GM12878 (cell line): ENCODE results near the gene HEPACAM.

Source experiments
- ATF7 ChIP-seq: fragments of 450-650 bp; IDR thresholded peaks from 2 replicates; pipeline ENCODE4 v1.6.1; 2016; ENCODE audit warnings: low read depth, mild to moderate bottlenecking
- CEBPB ChIP-seq, 2 experiments: fragments of 150-350 bp in 1 of 2; IDR thresholded peaks; 2 replicates each; pipeline ENCODE4 v1.6.1; 2012 to 2014; ENCODE audit warnings: low read depth in 2 of 2, low read length in 2 of 2, borderline replicate concordance in 1 of 2, inconsistent platforms in 1 of 2
- CHD2 ChIP-seq: IDR thresholded peaks from 2 replicates; pipeline ENCODE4 v1.6.1; 2011; ENCODE audit warnings: low read depth, low read length, improper control_type of control experiment, borderline replicate concordance
- ETV6 ChIP-seq, 2 experiments: fragments of 450-650 bp in 1 of 2; IDR thresholded peaks in 1 of 2; conservative IDR thresholded peaks in 1 of 2; 2 replicates each; pipeline ENCODE4 v1.6.1; 2014; ENCODE audit warnings: antibody characterized with exemption in 1 of 2, borderline replicate concordance in 1 of 2, low read depth in 1 of 2, mild to moderate bottlenecking in 1 of 2, moderate library complexity in 1 of 2
- PBX3 ChIP-seq: IDR thresholded peaks from 2 replicates; pipeline ENCODE4 v1.6.1; 2011; ENCODE audit warnings: mild to moderate bottlenecking, low read depth, low read length, moderate library complexity; ENCODE audit not compliant: insufficient replicate concordance
- POLR2AphosphoS5 ChIP-seq: IDR thresholded peaks from 2 replicates; pipeline ENCODE4 v1.6.1; 2011; ENCODE audit warnings: mild to moderate bottlenecking, low read length, inconsistent platforms
- RELA ChIP-seq: fragments of 450-650 bp; IDR thresholded peaks from 2 replicates; pipeline ENCODE4 v1.8.0; 2014; ENCODE audit warnings: borderline replicate concordance; ENCODE audit not compliant: partially characterized antibody
- REST ChIP-seq: IDR thresholded peaks from 2 replicates; pipeline ENCODE4 v1.6.1; 2012; ENCODE audit warnings: mild to moderate bottlenecking, low read depth, low read length
- ZNF207 ChIP-seq: fragments of 450-650 bp; IDR thresholded peaks from 2 replicates; pipeline ENCODE4 v1.6.1; 2014; ENCODE audit warnings: antibody characterized with exemption, mild to moderate bottlenecking, borderline replicate concordance
- TF ChIP-seq, protein P1 (sequence below), 3 experiments: IDR thresholded peaks in 2 of 3; conservative IDR thresholded peaks in 1 of 3; 2 replicates each; pipeline ENCODE4 v1.5.1; 2011; ENCODE audit warnings: low read depth in 3 of 3, low read length in 3 of 3, mild to moderate bottlenecking in 3 of 3, control low read depth in 2 of 3, moderate library complexity in 2 of 3, inconsistent platforms in 1 of 3, mixed read lengths in 1 of 3; ENCODE audit not compliant: control insufficient read depth in 2 of 3, insufficient read depth in 1 of 3; ENCODE audit errors: extremely low read depth in 1 of 3
- TF ChIP-seq, protein P2 (sequence below): fragments of 450-650 bp; IDR thresholded peaks from 2 replicates; pipeline ENCODE4 v1.6.1; 2016; ENCODE audit warnings: mild to moderate bottlenecking

- TF ChIP-seq PBX3 (no peak), RELA (no peak), CHD2 (no peak), CEBPB (IDR thresholded peaks at IDR 0.05; ENCODE audit: borderline replicate concordance in 1 of 2, low read depth in 2 of 2, low read length in 2 of 2) (no peak), ZNF207 (no peak), POLR2AphosphoS5 (no peak), ATF7 (no peak), ETV6 (conservative IDR thresholded peaks at IDR 0.05 in 1 of 2, IDR thresholded peaks at IDR 0.05 in 1 of 2; ENCODE audit: borderline replicate concordance in 1 of 2, low read depth in 1 of 2) (no peak), REST (no peak)
- TF ChIP-seq, protein P1, sequence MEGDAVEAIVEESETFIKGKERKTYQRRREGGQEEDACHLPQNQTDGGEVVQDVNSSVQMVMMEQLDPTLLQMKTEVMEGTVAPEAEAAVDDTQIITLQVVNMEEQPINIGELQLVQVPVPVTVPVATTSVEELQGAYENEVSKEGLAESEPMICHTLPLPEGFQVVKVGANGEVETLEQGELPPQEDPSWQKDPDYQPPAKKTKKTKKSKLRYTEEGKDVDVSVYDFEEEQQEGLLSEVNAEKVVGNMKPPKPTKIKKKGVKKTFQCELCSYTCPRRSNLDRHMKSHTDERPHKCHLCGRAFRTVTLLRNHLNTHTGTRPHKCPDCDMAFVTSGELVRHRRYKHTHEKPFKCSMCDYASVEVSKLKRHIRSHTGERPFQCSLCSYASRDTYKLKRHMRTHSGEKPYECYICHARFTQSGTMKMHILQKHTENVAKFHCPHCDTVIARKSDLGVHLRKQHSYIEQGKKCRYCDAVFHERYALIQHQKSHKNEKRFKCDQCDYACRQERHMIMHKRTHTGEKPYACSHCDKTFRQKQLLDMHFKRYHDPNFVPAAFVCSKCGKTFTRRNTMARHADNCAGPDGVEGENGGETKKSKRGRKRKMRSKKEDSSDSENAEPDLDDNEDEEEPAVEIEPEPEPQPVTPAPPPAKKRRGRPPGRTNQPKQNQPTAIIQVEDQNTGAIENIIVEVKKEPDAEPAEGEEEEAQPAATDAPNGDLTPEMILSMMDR (IDR thresholded peaks at IDR 0.05 in 2 of 3, conservative IDR thresholded peaks at IDR 0.05 in 1 of 3; ENCODE audit: control insufficient read depth in 2 of 3, extremely low read depth in 1 of 3, insufficient read depth in 1 of 3, low read depth in 3 of 3, low read length in 3 of 3) = no peak
- TF ChIP-seq, protein P2, sequence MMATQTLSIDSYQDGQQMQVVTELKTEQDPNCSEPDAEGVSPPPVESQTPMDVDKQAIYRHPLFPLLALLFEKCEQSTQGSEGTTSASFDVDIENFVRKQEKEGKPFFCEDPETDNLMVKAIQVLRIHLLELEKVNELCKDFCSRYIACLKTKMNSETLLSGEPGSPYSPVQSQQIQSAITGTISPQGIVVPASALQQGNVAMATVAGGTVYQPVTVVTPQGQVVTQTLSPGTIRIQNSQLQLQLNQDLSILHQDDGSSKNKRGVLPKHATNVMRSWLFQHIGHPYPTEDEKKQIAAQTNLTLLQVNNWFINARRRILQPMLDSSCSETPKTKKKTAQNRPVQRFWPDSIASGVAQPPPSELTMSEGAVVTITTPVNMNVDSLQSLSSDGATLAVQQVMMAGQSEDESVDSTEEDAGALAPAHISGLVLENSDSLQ = no peak
Observed at GRCh38 chr11:124943741-124944140, 7.9 kb upstream of the HEPACAM start.
